CD14-positive monocyte (primary cell): ENCODE data around the gene TNFRSF19. TPM values are rescaled to one million over a fixed set of nuclear protein-coding genes. Genes with fewer than 3 reads are reported as not detected.

Experiments used
- DNase-seq, 3 donors: peaks; one replicate each; pipeline ENCODE4 v3.0.0-alpha.2; 2011 to 2022
- H2AFZ ChIP-seq: 2 replicates; pipeline ENCODE4 v1.6.0; 2012; ENCODE audit warnings: mild to moderate bottlenecking, low read depth, low read length, inconsistent platforms; ENCODE audit not compliant: insufficient read depth, poor library complexity, severe bottlenecking
- H3K27ac ChIP-seq, 2 donors: 1 replicate in 1 of 2; 2 replicates in 1 of 2; pipeline ENCODE4 v1.5.1; 2012 to 2013; ENCODE audit warnings: low read length in 2 of 2, control low read depth in 1 of 2, inconsistent platforms in 1 of 2, low read depth in 1 of 2, mild to moderate bottlenecking in 1 of 2
- H3K27me3 ChIP-seq, 2 donors: one replicate each; pipeline versions ENCODE4 v1.6.0 to v1.6.1; 2011 to 2013; ENCODE audit warnings: low read length in 2 of 2; ENCODE audit not compliant: control insufficient read depth in 2 of 2, insufficient read depth in 2 of 2
- H3K36me3 ChIP-seq, 2 donors: replicated peaks in 1 of 2; 1 replicate in 1 of 2; 2 replicates in 1 of 2; pipeline versions ENCODE4 v1.5.1 to v1.6.1; 2012 to 2013; ENCODE audit warnings: low read length in 2 of 2, control low read depth in 1 of 2, inconsistent platforms in 1 of 2, mild to moderate bottlenecking in 1 of 2; ENCODE audit not compliant: insufficient read depth in 2 of 2, control insufficient read depth in 1 of 2
- H3K4me1 ChIP-seq, 2 donors: 1 replicate in 1 of 2; 2 replicates in 1 of 2; pipeline versions ENCODE4 v1.5.1 to v1.6.1; 2012 to 2013; ENCODE audit warnings: low read length in 2 of 2, control low read depth in 1 of 2, inconsistent platforms in 1 of 2, mild to moderate bottlenecking in 1 of 2, moderate library complexity in 1 of 2; ENCODE audit not compliant: insufficient read depth in 2 of 2, control insufficient read depth in 1 of 2
- H3K4me2 ChIP-seq: replicated peaks from 2 replicates; pipeline ENCODE3; 2012; ENCODE audit warnings: low read length, moderate library complexity, mild to moderate bottlenecking; ENCODE audit not compliant: poor library complexity, severe bottlenecking; ENCODE audit errors: extremely low read depth
- H3K4me3 ChIP-seq, 3 experiments: fragments of 200-600 bp in 1 of 3; sonication (generic) in 1 of 3; replicated peaks in 1 of 3; 1 replicate in 2 of 3; 2 replicates in 1 of 3; pipeline ENCODE4 v1.5.1; 2011 to 2013; ENCODE audit warnings: low read length in 3 of 3, mild to moderate bottlenecking in 3 of 3, control low read depth in 2 of 3, low read depth in 2 of 3, inconsistent platforms in 1 of 3, moderate library complexity in 1 of 3
- H3K79me2 ChIP-seq: 2 replicates; pipeline ENCODE4 v1.6.0; 2012; ENCODE audit warnings: mild to moderate bottlenecking, control low read depth, inconsistent platforms, low read length, moderate library complexity; ENCODE audit not compliant: insufficient read depth
- H3K9ac ChIP-seq: 2 replicates; pipeline ENCODE4 v1.6.0; 2017; ENCODE audit warnings: low read length, mild to moderate bottlenecking; ENCODE audit not compliant: insufficient read depth, poor library complexity, severe bottlenecking
- H3K9me3 ChIP-seq, 2 donors: replicated peaks in 1 of 2; 1 replicate in 1 of 2; 2 replicates in 1 of 2; pipeline versions ENCODE4 v1.5.1 to v1.6.1; 2012 to 2013; ENCODE audit warnings: low read length in 2 of 2, control low read depth in 1 of 2; ENCODE audit not compliant: control insufficient read depth in 1 of 2, insufficient read depth in 1 of 2
- H4K20me1 ChIP-seq: 2 replicates; pipeline ENCODE4 v1.6.0; 2012; ENCODE audit warnings: mild to moderate bottlenecking, low read length, control low read depth, moderate library complexity; ENCODE audit not compliant: insufficient read depth
- H3K27ac Mint-ChIP-seq, 7 donors: one replicate each; pipeline ENCODE4 v1.8.0; 2020; ENCODE audit warnings: mild to moderate bottlenecking in 7 of 7, mixed read lengths in 7 of 7, moderate library complexity in 6 of 7, inconsistent platforms in 2 of 7
- H3K27me3 Mint-ChIP-seq, 3 donors: one replicate each; pipeline ENCODE4 v1.8.0; 2021 to 2022; ENCODE audit warnings: low read depth in 3 of 3, mild to moderate bottlenecking in 3 of 3, mixed read lengths in 3 of 3, moderate library complexity in 3 of 3, inconsistent platforms in 1 of 3
- H3K36me3 Mint-ChIP-seq, 2 donors: one replicate each; pipeline ENCODE4 v1.8.0; 2020; ENCODE audit warnings: mixed read lengths in 2 of 2, inconsistent platforms in 1 of 2, mild to moderate bottlenecking in 1 of 2
- H3K4me1 Mint-ChIP-seq: one replicate; pipeline ENCODE4 v1.8.0; 2020; ENCODE audit warnings: mild to moderate bottlenecking, mixed read lengths
- H3K4me3 Mint-ChIP-seq, 2 donors: one replicate each; pipeline ENCODE4 v1.8.0; 2020; ENCODE audit warnings: mild to moderate bottlenecking in 2 of 2, mixed read lengths in 2 of 2, moderate library complexity in 1 of 2
- H3K9me3 Mint-ChIP-seq, 7 donors: one replicate each; pipeline ENCODE4 v1.8.0; 2020 to 2022; ENCODE audit warnings: mixed read lengths in 7 of 7, mild to moderate bottlenecking in 6 of 7, moderate library complexity in 6 of 7, inconsistent platforms in 2 of 7
- WGBS: methylation state at CpG from one replicate; pipeline ENCODE4 v1.1.5; 2013; ENCODE audit warnings: missing lambda C conversion rate; ENCODE audit not compliant: insufficient coverage; 5-methylcytosine and 5-hydroxymethylcytosine counted together
- intact Hi-C, 2 donors: fragments of 100-400 bp; cut with micrococcal nuclease; formaldehyde crosslinking; loops; one replicate each; pipeline versions ENCODE4 v1.15.0 to v1.15.1; 2023
- polyA plus RNA-seq, 3 donors: library from polyadenylated mRNA; depleted of rRNA in 1 of 3; unstranded in 2 of 3; stranded (reverse) in 1 of 3; fragments of 300-500 nt in 2 of 3; fragments of >200 nt in 1 of 3; fragmentation: Illumina TruSeq in 2 of 3; gene quantifications; 1 replicate in 2 of 3; 2 replicates in 1 of 3; pipeline ENCODE4 v1.2.3, GENCODE V29; 2012 to 2021
- TF ChIP-seq, protein P1 (sequence below): fragments of 200-600 bp; IDR thresholded peaks from one replicate; pipeline ENCODE4 v1.8.0; 2022; ENCODE audit warnings: antibody characterized with exemption, mild to moderate bottlenecking

TNFRSF19 gene
- polyA plus RNA-seq, 3 donors: 0.11 TPM; not detected in 2

DNA sequence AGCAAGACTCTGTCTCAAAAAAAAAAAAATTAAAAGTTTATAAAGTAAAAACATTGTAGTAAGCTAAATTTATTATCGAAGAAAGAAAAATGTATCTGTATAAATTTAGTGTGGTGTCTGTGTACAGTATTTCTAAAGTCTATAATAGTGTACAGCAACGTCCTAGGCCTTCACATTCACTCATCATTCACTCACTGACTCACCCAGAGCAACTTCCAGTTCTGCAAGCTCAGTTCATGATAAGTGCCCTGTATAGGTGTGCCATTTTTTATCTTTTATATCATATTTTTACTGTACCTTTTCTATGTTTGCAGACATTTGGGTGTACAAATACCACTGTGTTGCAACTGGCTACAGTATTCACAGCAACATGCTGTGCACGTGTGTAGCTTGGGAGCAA lies 118.1 kb downstream of the TNFRSF19 start:
- no peaks in the 10 kb centered on the region for H3K79me2 ChIP-seq
- intact Hi-C loops: no loop called here

DNA sequence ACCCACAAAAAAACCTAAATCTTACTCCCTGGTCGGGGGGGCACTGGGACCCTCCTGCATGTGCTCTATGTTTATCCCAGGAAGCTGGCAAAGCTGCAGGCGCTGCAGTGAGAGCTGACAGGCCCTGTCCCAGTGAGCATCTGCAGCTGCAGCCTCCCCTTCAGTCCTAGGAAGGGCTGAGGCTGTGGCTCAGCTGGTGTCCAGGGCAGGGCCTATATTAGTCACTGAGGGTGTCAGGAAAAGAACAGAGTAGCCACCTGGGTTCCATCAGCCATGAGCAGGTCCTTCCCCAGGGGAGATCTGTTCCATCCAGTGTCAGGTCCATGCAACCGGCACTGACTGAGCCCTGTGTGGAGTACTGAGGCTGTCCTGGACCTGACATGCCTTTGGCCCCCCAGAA lies 120.5 kb downstream of the TNFRSF19 start:
- intact Hi-C loops: no loop called here
- H3K9me3 Mint-ChIP-seq: peaks cover 0 to 4% (median 2%) of the 10 kb centered on the region in 7 donors
- WGBS: 93% methylated on average over 3 of the region's 3 CpGs
- no peak overlapping the region for H2AFZ ChIP-seq
- H3K27me3 ChIP-seq: no peaks in the 10 kb centered on the region
- no peak overlapping the region for H3K9ac ChIP-seq
- H3K4me2 ChIP-seq: no peak overlapping the region
- H3K27ac ChIP-seq: no peak overlapping the region
- H3K9me3 ChIP-seq: no peaks in the 10 kb centered on the region
- peaks cover 0 to 5% (median 1%) of the 10 kb centered on the region in 3 donors for H3K27me3 Mint-ChIP-seq
- no peak for DNase-seq
- H3K27ac Mint-ChIP-seq: no peak overlapping the region
- no peak overlapping the region for H3K4me3 ChIP-seq
- H3K36me3 Mint-ChIP-seq: no peaks in the 10 kb centered on the region
- no peaks in the 10 kb centered on the region for H3K36me3 ChIP-seq
- no peaks in the 10 kb centered on the region for H4K20me1 ChIP-seq
- peaks cover 3% of the 10 kb centered on the region for H3K4me1 Mint-ChIP-seq
- no peak overlapping the region for H3K4me3 Mint-ChIP-seq
- TF ChIP-seq, protein P1, sequence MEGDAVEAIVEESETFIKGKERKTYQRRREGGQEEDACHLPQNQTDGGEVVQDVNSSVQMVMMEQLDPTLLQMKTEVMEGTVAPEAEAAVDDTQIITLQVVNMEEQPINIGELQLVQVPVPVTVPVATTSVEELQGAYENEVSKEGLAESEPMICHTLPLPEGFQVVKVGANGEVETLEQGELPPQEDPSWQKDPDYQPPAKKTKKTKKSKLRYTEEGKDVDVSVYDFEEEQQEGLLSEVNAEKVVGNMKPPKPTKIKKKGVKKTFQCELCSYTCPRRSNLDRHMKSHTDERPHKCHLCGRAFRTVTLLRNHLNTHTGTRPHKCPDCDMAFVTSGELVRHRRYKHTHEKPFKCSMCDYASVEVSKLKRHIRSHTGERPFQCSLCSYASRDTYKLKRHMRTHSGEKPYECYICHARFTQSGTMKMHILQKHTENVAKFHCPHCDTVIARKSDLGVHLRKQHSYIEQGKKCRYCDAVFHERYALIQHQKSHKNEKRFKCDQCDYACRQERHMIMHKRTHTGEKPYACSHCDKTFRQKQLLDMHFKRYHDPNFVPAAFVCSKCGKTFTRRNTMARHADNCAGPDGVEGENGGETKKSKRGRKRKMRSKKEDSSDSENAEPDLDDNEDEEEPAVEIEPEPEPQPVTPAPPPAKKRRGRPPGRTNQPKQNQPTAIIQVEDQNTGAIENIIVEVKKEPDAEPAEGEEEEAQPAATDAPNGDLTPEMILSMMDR: no peak
- no peaks in the 10 kb centered on the region for H3K79me2 ChIP-seq
- H3K4me1 ChIP-seq: peaks cover 3 to 5% of the 10 kb centered on the region in 2 donors

More for the DNA sequence above, 118.1 kb downstream of the TNFRSF19 start:
- no peaks in the 10 kb centered on the region for H3K4me1 Mint-ChIP-seq
- H3K36me3 ChIP-seq: no peaks in the 10 kb centered on the region
- H3K9ac ChIP-seq: no peak overlapping the region
- no peaks in the 10 kb centered on the region for H3K4me1 ChIP-seq
- H3K27ac ChIP-seq: no peak overlapping the region
- H3K36me3 Mint-ChIP-seq: no peaks in the 10 kb centered on the region
- H3K27me3 Mint-ChIP-seq: peaks cover 0 to 5% (median 1%) of the 10 kb centered on the region in 3 donors
- H3K27me3 ChIP-seq: no peaks in the 10 kb centered on the region
- H3K4me3 Mint-ChIP-seq: no peak overlapping the region
- WGBS: 100% methylated on average over 1 of the region's 3 CpGs
- no peak for DNase-seq
- no peak overlapping the region for H3K4me3 ChIP-seq
- H3K27ac Mint-ChIP-seq: no peak overlapping the region
- peaks cover 0 to 12% (median 6%) of the 10 kb centered on the region in 7 donors for H3K9me3 Mint-ChIP-seq
- TF ChIP-seq, protein P1: no peak
- H3K4me2 ChIP-seq: no peak overlapping the region
- H3K9me3 ChIP-seq: peaks cover 0 to 12% of the 10 kb centered on the region in 2 donors
- H2AFZ ChIP-seq: no peak overlapping the region
- H4K20me1 ChIP-seq: no peaks in the 10 kb centered on the region
